ENCODE measurements around the gene SDCCAG8. TPM values are rescaled to one million over a fixed set of nuclear protein-coding genes. Genes with fewer than 3 reads are reported as not detected.

SDCCAG8 gene
- total RNA-seq, 4 donors from 2014 or later: 24.5 to 52.7 (median 31.7) TPM

DNA sequence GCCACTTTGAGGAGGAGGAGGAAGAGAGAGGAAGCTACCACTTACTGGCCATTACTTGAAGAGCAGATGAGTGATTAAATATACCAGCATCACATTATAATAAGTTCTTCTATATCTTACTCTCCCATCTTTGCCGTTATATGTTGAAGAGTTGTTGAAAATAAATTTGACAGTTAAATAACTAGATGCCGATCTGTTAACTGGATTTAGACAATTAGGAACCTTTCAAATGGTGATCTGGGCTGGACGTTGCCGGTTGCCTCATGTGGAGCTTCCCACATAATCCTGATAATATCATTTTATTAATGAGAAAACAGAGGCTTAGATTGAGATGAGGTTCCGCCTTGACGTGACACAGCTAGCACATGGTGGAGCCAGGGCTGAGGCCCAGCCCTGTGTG is 147.0 kb downstream of the SDCCAG8 start:
- DNase-seq (ENCODE audit: extremely low spot score): no peak
- Histone ChIP-seq H3K4me1 (no peaks in the 10 kb centered on the region), H3K36me3 (peaks cover 0 to 11% (median 5%) of the 10 kb centered on the region in 4 donors), H3K9me3 (no peaks in the 10 kb centered on the region), H3K4me3 (no peak overlapping the region), H3K27me3 (no peaks in the 10 kb centered on the region), H3K27ac (replicated peaks in 1 of 4) (no peak overlapping the region)
- intact Hi-C loops (cut with DNase I): no loop called here
- TF ChIP-seq POLR2A (IDR thresholded peaks at IDR 0.05; ENCODE audit: low read depth) (no peak), POLR2AphosphoS5 (IDR thresholded peaks at IDR 0.05) (no peak), EP300 (IDR thresholded peaks at IDR 0.05) (no peak)
- TF ChIP-seq, protein P1, sequence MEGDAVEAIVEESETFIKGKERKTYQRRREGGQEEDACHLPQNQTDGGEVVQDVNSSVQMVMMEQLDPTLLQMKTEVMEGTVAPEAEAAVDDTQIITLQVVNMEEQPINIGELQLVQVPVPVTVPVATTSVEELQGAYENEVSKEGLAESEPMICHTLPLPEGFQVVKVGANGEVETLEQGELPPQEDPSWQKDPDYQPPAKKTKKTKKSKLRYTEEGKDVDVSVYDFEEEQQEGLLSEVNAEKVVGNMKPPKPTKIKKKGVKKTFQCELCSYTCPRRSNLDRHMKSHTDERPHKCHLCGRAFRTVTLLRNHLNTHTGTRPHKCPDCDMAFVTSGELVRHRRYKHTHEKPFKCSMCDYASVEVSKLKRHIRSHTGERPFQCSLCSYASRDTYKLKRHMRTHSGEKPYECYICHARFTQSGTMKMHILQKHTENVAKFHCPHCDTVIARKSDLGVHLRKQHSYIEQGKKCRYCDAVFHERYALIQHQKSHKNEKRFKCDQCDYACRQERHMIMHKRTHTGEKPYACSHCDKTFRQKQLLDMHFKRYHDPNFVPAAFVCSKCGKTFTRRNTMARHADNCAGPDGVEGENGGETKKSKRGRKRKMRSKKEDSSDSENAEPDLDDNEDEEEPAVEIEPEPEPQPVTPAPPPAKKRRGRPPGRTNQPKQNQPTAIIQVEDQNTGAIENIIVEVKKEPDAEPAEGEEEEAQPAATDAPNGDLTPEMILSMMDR (IDR thresholded peaks at IDR 0.05): no peak
- WGBS: 90% methylated on average over 6 of the region's 6 CpGs

DNA sequence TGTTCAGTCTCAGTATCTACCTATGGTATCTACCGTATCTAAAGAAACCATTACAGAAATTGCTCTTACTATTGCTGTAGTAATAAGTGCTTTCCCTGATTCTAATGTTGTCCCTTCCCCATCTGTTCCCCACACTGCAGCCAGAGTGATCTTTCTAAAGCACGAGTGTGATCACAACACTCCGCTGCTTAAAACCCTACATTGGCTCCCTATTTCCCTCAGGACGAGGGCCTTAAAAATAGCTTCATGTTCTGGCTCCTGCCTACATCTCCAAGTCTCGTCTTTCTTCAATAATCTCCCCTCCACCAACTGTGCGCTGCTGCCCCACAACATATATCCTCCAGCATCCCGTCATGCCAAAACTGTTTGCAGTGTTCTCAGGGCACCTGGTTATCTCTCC is 150.6 kb downstream of the SDCCAG8 start:
- H3K27ac ChIP-seq (replicated peaks in 1 of 4): no peak overlapping the region
- TF ChIP-seq POLR2AphosphoS5 (IDR thresholded peaks at IDR 0.05) (no peak), POLR2A (IDR thresholded peaks at IDR 0.05; ENCODE audit: low read depth) (no peak), EP300 (IDR thresholded peaks at IDR 0.05) (no peak)
- TF ChIP-seq, protein P1 (IDR thresholded peaks at IDR 0.05): no peak
- no peaks in the 10 kb centered on the region for H3K27me3 ChIP-seq
- DNase-seq (ENCODE audit: extremely low spot score): no peak
- H3K4me3 ChIP-seq: no peak overlapping the region
- H3K36me3 ChIP-seq: peaks cover 0 to 11% (median 8%) of the 10 kb centered on the region in 4 donors
- 96% methylated on average over 7 of the region's 7 CpGs for WGBS
- H3K4me1 ChIP-seq: no peaks in the 10 kb centered on the region
- intact Hi-C loops (cut with DNase I): no loop called here
- no peaks in the 10 kb centered on the region for H3K9me3 ChIP-seq

DNA sequence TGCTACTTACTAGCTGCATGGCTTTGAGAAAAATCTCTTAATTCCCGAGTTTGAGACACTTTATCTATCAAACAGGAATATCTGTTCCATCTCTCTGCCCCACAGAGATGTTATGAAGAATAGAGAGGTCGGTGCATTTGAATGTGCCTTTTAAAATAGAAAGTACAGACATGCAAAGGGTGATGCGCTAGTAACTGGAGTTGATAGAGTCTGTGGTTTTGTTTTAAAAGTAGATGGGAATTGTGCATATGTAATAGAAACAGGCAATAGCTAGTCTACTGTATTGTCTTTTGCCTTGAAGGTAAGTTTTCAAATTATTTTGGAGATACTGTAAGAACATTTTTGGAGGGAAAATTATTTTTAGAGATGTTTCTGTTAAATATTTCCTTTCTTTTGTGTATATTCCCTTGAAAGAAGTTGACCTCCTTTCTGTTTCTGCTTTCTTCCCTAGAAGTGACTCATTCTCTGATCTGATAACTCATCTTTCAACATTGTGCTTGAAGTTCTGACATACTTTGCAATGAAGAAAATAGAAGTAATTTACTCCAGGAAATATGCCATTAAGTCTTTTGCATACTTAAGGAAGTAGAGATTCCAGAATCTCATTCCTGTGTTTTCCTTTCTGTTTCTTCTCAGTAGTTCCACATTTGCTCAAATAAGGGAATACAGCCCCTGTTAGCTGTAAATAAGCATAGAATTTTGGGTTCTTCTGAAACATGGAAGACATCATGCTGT is 151.6 kb downstream of the SDCCAG8 start:
- no peaks in the 10 kb centered on the region for H3K9me3 ChIP-seq
- DNase-seq (ENCODE audit: extremely low spot score): no peak
- H3K27ac ChIP-seq (replicated peaks in 1 of 4): no peak overlapping the region
- 81% methylated on average over 3 of the region's 3 CpGs for WGBS
- no peak for TF ChIP-seq POLR2AphosphoS5 (IDR thresholded peaks at IDR 0.05)
- no peaks in the 10 kb centered on the region for H3K4me1 ChIP-seq
- no peak overlapping the region for H3K4me3 ChIP-seq
- peaks cover 0 to 10% (median 8%) of the 10 kb centered on the region in 4 donors for H3K36me3 ChIP-seq
- H3K27me3 ChIP-seq: no peaks in the 10 kb centered on the region
- intact Hi-C loops (cut with DNase I): no loop called here

DNA sequence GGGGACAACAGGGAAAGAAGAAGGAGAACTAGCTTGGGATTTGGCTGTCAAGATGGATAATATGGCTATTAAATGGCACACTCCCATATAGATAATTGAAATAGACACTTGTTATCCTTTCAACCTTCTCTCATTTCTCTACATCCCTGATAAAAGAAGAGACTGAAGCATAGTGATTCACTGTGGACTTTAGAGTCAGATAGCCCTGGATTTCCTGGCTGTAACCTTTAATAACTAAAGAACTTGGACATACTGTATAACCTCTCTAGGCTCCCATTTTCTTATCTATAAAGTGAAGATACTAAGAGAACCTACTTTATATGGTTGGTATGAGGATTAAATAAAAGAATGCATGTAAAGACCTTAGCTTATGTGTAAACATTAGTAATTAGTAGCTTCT is 152.6 kb downstream of the SDCCAG8 start:
- Histone ChIP-seq H3K27ac (replicated peaks in 1 of 4) (no peak overlapping the region), H3K27me3 (no peaks in the 10 kb centered on the region), H3K4me1 (no peaks in the 10 kb centered on the region), H3K9me3 (no peaks in the 10 kb centered on the region), H3K36me3 (peaks cover 0 to 10% (median 2%) of the 10 kb centered on the region in 4 donors), H3K4me3 (no peak overlapping the region)
- TF ChIP-seq, protein P1 (IDR thresholded peaks at IDR 0.05): no peak
- TF ChIP-seq EP300 (IDR thresholded peaks at IDR 0.05): no peak
- no peak for TF ChIP-seq POLR2A (IDR thresholded peaks at IDR 0.05; ENCODE audit: low read depth)
- TF ChIP-seq POLR2AphosphoS5 (IDR thresholded peaks at IDR 0.05): no peak
- DNase-seq (ENCODE audit: extremely low spot score): no peak
- intact Hi-C loops (cut with DNase I): no loop called here

DNA sequence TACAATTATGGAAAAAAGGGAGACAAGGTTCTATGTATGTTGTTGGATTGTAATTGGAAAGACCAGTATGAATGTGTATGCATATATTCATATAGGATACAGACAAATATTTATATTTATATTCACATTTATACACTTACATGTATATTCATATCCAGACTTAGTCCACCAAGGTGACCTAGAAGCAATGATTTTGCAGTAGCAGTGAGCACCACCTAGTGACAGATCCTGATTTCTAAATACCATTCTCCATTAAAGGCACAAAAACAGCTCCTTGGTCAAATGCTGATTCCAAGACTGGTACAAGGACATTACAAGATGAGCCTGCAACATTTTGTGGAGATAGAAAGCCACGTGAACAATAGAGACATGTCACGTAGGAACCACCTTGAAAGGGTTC is 153.4 kb downstream of the SDCCAG8 start:
- no peak for DNase-seq (ENCODE audit: extremely low spot score)
- WGBS: 100% methylated on average over 2 of the region's 2 CpGs

More for the DNA sequence above, 153.4 kb downstream of the SDCCAG8 start:
- Histone ChIP-seq H3K27me3 (no peaks in the 10 kb centered on the region), H3K27ac (replicated peaks in 1 of 4) (no peak overlapping the region), H3K4me3 (no peak overlapping the region), H3K36me3 (peaks cover 0 to 10% (median 0%) of the 10 kb centered on the region in 4 donors), H3K4me1 (no peaks in the 10 kb centered on the region), H3K9me3 (no peaks in the 10 kb centered on the region)
- intact Hi-C loops (cut with DNase I): no loop called here
- TF ChIP-seq POLR2AphosphoS5 (IDR thresholded peaks at IDR 0.05): no peak
- TF ChIP-seq, protein P1 (IDR thresholded peaks at IDR 0.05): no peak
- TF ChIP-seq EP300 (IDR thresholded peaks at IDR 0.05): no peak

Data from esophagus muscularis mucosa (tissue), 4 donors.